ENCODE results near the gene PITPNM3. TPM values are rescaled to one million over a fixed set of nuclear protein-coding genes. Genes with fewer than 3 reads are reported as not detected.

PITPNM3 gene
- total RNA-seq, 1 donor from 2014 or later = 1.4 TPM

DNA sequence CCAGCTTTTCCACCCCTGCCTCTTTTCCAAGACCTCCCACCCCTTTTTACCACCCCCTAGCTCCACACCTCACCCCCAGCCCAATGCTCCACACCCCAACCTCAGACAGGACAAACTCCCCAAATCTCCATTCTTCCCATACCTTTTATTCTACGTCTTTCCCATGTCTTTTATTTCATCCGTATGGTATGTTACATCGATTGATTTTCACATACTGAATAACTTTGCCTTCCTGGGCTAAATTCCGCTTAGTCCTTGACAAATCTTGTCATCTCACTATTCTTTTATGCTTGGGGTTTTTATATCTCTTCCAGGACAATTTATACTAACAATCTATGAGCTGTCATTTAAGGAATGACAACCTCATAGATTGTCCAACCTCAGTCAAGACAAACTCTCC is 46.4 kb downstream of the PITPNM3 start:
- Mint-ChIP-seq H3K9me3 (ENCODE audit: unreplicated experiment) (peaks cover 2% of the 10 kb centered on the region), H3K36me3 (ENCODE audit: unreplicated experiment) (no peaks in the 10 kb centered on the region), H3K4me3 (ENCODE audit: unreplicated experiment) (no peak overlapping the region), H3K27ac (ENCODE audit: unreplicated experiment) (no peak overlapping the region), H3K4me1 (ENCODE audit: low read depth, unreplicated experiment) (peaks cover 3% of the 10 kb centered on the region), H3K27me3 (ENCODE audit: unreplicated experiment) (peaks cover 1% of the 10 kb centered on the region)
- TF ChIP-seq, protein P1, sequence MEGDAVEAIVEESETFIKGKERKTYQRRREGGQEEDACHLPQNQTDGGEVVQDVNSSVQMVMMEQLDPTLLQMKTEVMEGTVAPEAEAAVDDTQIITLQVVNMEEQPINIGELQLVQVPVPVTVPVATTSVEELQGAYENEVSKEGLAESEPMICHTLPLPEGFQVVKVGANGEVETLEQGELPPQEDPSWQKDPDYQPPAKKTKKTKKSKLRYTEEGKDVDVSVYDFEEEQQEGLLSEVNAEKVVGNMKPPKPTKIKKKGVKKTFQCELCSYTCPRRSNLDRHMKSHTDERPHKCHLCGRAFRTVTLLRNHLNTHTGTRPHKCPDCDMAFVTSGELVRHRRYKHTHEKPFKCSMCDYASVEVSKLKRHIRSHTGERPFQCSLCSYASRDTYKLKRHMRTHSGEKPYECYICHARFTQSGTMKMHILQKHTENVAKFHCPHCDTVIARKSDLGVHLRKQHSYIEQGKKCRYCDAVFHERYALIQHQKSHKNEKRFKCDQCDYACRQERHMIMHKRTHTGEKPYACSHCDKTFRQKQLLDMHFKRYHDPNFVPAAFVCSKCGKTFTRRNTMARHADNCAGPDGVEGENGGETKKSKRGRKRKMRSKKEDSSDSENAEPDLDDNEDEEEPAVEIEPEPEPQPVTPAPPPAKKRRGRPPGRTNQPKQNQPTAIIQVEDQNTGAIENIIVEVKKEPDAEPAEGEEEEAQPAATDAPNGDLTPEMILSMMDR (IDR thresholded peaks at IDR 0.05; ENCODE audit: partially characterized antibody, unreplicated experiment) = no peak
- no peak for DNase-seq

- Mint-ChIP-seq H3K9me3 (ENCODE audit: unreplicated experiment) (peaks cover 2% of the 10 kb centered on the region), H3K36me3 (ENCODE audit: unreplicated experiment) (no peaks in the 10 kb centered on the region), H3K27ac (ENCODE audit: unreplicated experiment) (no peak overlapping the region), H3K27me3 (ENCODE audit: unreplicated experiment) (peaks cover 1% of the 10 kb centered on the region), H3K4me1 (ENCODE audit: low read depth, unreplicated experiment) (peaks cover 3% of the 10 kb centered on the region), H3K4me3 (ENCODE audit: unreplicated experiment) (no peak overlapping the region)
- no peak for DNase-seq
- TF ChIP-seq, protein P1 (IDR thresholded peaks at IDR 0.05; ENCODE audit: partially characterized antibody, unreplicated experiment) = no peak
These were observed 47.2 kb downstream of the PITPNM3 start for GRCh38 chr17:6509031-6509771.

GRCh38 chr17:6508519-6509030 is 47.8 kb downstream of the PITPNM3 start:
- H3K9me3 Mint-ChIP-seq (ENCODE audit: unreplicated experiment) = peaks cover 5% of the 10 kb centered on the region
- peak; percentile 35 for DNase-seq
- H3K27ac Mint-ChIP-seq (ENCODE audit: unreplicated experiment) = no peak overlapping the region
- H3K4me1 Mint-ChIP-seq (ENCODE audit: low read depth, unreplicated experiment) = peaks cover 3% of the 10 kb centered on the region
- H3K36me3 Mint-ChIP-seq (ENCODE audit: unreplicated experiment) = no peaks in the 10 kb centered on the region
- TF ChIP-seq, protein P1 (IDR thresholded peaks at IDR 0.05; ENCODE audit: partially characterized antibody, unreplicated experiment) = no peak
- H3K27me3 Mint-ChIP-seq (ENCODE audit: unreplicated experiment) = peaks cover 1% of the 10 kb centered on the region
- H3K4me3 Mint-ChIP-seq (ENCODE audit: unreplicated experiment) = no peak overlapping the region

- no peaks in the 10 kb centered on the region for H3K36me3 Mint-ChIP-seq (ENCODE audit: unreplicated experiment)
- H3K4me1 Mint-ChIP-seq (ENCODE audit: low read depth, unreplicated experiment) = peaks cover 3% of the 10 kb centered on the region
- no peak for DNase-seq
- TF ChIP-seq, protein P1 (IDR thresholded peaks at IDR 0.05; ENCODE audit: partially characterized antibody, unreplicated experiment) = no peak
- H3K4me3 Mint-ChIP-seq (ENCODE audit: unreplicated experiment) = no peak overlapping the region
- H3K27ac Mint-ChIP-seq (ENCODE audit: unreplicated experiment) = no peak overlapping the region
- H3K9me3 Mint-ChIP-seq (ENCODE audit: unreplicated experiment) = peaks cover 5% of the 10 kb centered on the region
- peaks cover 1% of the 10 kb centered on the region for H3K27me3 Mint-ChIP-seq (ENCODE audit: unreplicated experiment)
These were observed 48.3 kb downstream of the PITPNM3 start for GRCh38 chr17:6508016-6508415.

DNA sequence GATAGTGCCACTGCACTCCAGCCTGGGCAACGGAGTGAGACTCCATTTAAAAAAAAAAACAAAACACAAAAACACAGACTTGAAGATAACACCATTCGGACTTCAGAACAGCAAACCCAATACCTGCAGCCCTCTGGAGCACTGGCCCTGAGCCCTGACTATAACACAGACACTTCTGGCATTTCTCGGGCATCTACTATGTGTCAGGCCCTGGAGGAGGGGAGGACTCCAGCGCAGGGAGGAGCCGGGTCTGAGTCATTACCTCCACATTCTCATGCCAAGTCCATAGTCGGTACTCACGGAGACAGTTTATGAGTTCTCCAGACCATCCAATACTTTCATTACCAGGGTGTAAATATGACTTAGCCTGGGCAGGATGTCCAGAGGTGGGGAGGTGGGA is 48.8 kb downstream of the PITPNM3 start:
- DNase-seq = no peak
- peaks cover 1% of the 10 kb centered on the region for H3K27me3 Mint-ChIP-seq (ENCODE audit: unreplicated experiment)
- H3K27ac Mint-ChIP-seq (ENCODE audit: unreplicated experiment) = no peak overlapping the region
- no peak overlapping the region for H3K4me3 Mint-ChIP-seq (ENCODE audit: unreplicated experiment)
- H3K36me3 Mint-ChIP-seq (ENCODE audit: unreplicated experiment) = no peaks in the 10 kb centered on the region
- peaks cover 5% of the 10 kb centered on the region for H3K9me3 Mint-ChIP-seq (ENCODE audit: unreplicated experiment)
- TF ChIP-seq, protein P1 (IDR thresholded peaks at IDR 0.05; ENCODE audit: partially characterized antibody, unreplicated experiment) = no peak
- H3K4me1 Mint-ChIP-seq (ENCODE audit: low read depth, unreplicated experiment) = peaks cover 3% of the 10 kb centered on the region
